ENCODE results near the gene RND1. TPM values are rescaled to one million over a fixed set of nuclear protein-coding genes. Genes with fewer than 3 reads are reported as not detected.
"Not testable (repeated sequence)": the region's sequence is repeated elsewhere in the genome, so short reads cannot be mapped to it uniquely, and the experiment has no call there.

Gene RND1
- total RNA-seq, 2 experiments from 2014 or later, result 2.3 to 3.2 TPM

DNA sequence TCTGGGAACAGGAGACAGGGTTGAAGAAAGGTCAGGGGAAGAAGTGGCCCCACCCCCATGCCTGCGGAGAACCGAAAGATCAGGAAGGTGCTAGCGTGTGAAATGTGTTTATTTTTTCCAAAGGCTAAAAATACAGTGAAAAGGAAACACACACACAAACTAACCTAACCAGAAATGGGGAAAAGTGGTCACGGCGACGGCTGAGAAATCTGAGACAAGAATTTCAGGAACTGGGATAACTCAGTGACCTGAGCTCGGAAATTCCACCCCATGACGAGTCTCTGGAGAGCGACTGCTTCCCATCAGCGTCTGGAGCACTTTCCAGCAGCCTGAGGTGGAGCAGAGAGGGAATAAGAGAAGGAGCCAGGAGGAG, 16.6 kb upstream of the RND1 start:
- ATAC-seq, result no peak
- no peaks in the 10 kb centered on the region for H3K4me1 Mint-ChIP-seq (ENCODE audit: low read depth)
- no peak overlapping the region for H3K27ac Mint-ChIP-seq
- H3K4me3 Mint-ChIP-seq, result no peak overlapping the region
- no peak for DNase-seq
- ChIA-PET POLR2A (interaction anchor here (1.2 kb wide), 1 partner anchor 15 kb away, joined by 3 read pairs; no protein-coding TSS in a partner anchor), CTCF (interaction anchor here (1.0 to 3.4 kb wide), 5 partner anchors 9 to 67 kb away, joined by 3 to 15 read pairs (median 4); no protein-coding TSS in a partner anchor)
- intact Hi-C loops (cut with micrococcal nuclease), result no loop called here
- H3K36me3 Mint-ChIP-seq (ENCODE audit: low read depth), result no peaks in the 10 kb centered on the region
- H3K27me3 Mint-ChIP-seq, result peaks cover 22% of the 10 kb centered on the region
- H3K9me3 Mint-ChIP-seq, result no peaks in the 10 kb centered on the region
- no peak for TF ChIP-seq CTCF (IDR thresholded peaks at IDR 0.05)

DNA sequence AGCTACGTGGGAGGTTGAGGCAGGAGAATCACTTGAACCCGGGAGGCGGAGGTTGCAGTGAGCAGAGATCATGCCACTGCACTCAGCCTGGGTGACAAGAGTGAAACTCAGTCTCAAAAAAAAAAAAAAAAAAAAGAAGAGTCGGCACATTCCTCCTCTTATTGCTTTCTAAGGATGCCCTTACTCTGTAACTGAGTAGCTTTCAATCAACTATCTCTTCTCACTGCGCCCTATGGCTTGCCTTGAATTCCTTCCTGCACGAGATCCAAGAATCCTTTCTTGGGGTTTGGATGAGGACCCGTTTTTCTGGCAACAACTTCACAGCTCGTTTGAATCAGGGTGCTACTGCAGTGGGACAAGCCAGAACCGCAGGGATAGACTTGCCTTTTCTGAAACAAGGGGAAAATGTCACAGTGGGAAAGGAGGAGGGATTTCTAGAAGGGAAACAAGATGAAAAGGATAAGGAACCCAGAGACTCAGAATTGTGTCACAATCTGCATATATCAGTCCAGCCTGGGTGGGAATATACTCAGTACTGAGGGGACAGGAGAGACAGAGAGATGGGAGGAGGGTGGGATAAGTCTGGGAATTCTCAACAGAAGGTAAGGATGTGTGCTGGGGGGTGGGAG, 16.1 kb upstream of the RND1 start:
- no peaks in the 10 kb centered on the region for H3K4me1 Mint-ChIP-seq (ENCODE audit: low read depth)
- H3K27me3 Mint-ChIP-seq, result peaks cover 22% of the 10 kb centered on the region
- no peak for TF ChIP-seq CTCF (IDR thresholded peaks at IDR 0.05)
- H3K27ac Mint-ChIP-seq, result no peak overlapping the region
- CTCF ChIA-PET, result interaction anchor here (1.1 to 3.4 kb wide), 5 partner anchors 9 to 67 kb away, joined by 3 to 23 read pairs (median 8); no protein-coding TSS in a partner anchor
- ATAC-seq, result no peak
- DNase-seq, result no peak
- H3K4me3 Mint-ChIP-seq, result no peak overlapping the region
- intact Hi-C loops (cut with micrococcal nuclease), result no loop called here
- no peaks in the 10 kb centered on the region for H3K9me3 Mint-ChIP-seq
- no peaks in the 10 kb centered on the region for H3K36me3 Mint-ChIP-seq (ENCODE audit: low read depth)
- POLR2A ChIA-PET, result interaction anchor here (1.2 kb wide), 1 partner anchor 14 kb away, joined by 3 read pairs; no protein-coding TSS in a partner anchor

DNA sequence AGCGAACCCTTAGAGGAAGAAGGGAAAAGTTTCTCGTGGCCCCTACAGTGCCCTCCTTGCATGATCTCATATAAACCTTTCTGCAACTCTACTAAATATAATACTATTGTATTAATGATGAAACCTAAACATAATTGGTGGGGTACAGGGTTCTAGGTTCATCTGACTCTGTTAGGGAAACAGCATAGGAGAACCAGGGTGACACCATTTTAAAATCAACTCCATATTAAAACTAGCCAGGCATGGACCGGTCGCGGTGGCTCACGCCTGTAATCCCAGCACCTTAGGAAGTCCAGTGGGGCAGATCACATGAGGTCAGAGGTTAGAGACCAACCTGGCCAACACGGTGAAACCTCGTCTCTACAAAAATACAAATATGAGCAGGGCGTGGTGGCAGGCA, 15.0 kb upstream of the RND1 start:
- Mint-ChIP-seq H3K4me3 (no peak overlapping the region), H3K4me1 (ENCODE audit: low read depth) (no peaks in the 10 kb centered on the region), H3K27me3 (peaks cover 22% of the 10 kb centered on the region), H3K27ac (no peak overlapping the region), H3K36me3 (ENCODE audit: low read depth) (no peaks in the 10 kb centered on the region), H3K9me3 (no peaks in the 10 kb centered on the region)
- POLR2A ChIA-PET, result no interaction called here
- intact Hi-C loops (cut with micrococcal nuclease), result no loop called here
- ATAC-seq (no peak), DNase-seq (no peak)
- TF ChIP-seq CTCF (IDR thresholded peaks at IDR 0.05), result no peak
- CTCF ChIA-PET, result interaction anchor here (3.2 to 3.4 kb wide), 2 partner anchors 10 to 27 kb away, joined by 15 to 23 read pairs; no protein-coding TSS in a partner anchor

DNA sequence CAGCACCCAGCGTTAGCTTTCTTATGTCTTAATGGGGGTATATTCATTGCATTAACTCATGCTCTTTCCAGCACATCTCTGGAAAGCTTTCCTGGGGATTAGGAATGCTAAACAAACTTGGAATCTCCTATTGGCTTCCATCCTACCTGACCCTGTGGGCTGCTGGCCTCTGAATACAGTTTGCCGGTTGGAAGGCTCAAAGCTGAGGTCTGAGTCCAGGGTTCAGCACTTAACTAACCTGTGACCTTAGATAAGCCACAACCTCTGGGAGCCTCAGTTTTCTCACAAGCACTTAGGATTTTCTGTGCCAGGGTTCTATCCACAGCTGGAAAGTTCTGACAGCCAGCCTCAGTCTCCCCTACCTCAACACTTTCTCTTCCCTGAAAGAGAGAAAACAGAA, 12.9 kb upstream of the RND1 start:
- intact Hi-C loops (cut with micrococcal nuclease), result no loop called here
- no peak overlapping the region for H3K4me3 Mint-ChIP-seq
- no peaks in the 10 kb centered on the region for H3K36me3 Mint-ChIP-seq (ENCODE audit: low read depth)
- ChIA-PET POLR2A (interaction anchor here (0.6 kb wide), 1 partner anchor 13 kb away, joined by 3 read pairs; no protein-coding TSS in a partner anchor), CTCF (interaction anchor here (0.8 to 1.3 kb wide), 3 partner anchors 11 to 66 kb away, joined by 3 to 5 read pairs (median 3); no protein-coding TSS in a partner anchor)
- H3K9me3 Mint-ChIP-seq, result no peaks in the 10 kb centered on the region
- no peaks in the 10 kb centered on the region for H3K4me1 Mint-ChIP-seq (ENCODE audit: low read depth)
- no peak overlapping the region for H3K27ac Mint-ChIP-seq
- no peak for TF ChIP-seq CTCF (IDR thresholded peaks at IDR 0.05)
- H3K27me3 Mint-ChIP-seq, result peaks cover 20% of the 10 kb centered on the region
- DNase-seq (no peak), ATAC-seq (no peak)

GRCh38 chr12:48875944-48876515, 10.4 kb upstream of the RND1 start:
- no peaks in the 10 kb centered on the region for H3K4me1 Mint-ChIP-seq (ENCODE audit: low read depth)
- H3K27ac Mint-ChIP-seq, result no peak overlapping the region
- peaks cover 11% of the 10 kb centered on the region for H3K27me3 Mint-ChIP-seq
- no peaks in the 10 kb centered on the region for H3K36me3 Mint-ChIP-seq (ENCODE audit: low read depth)
- ChIA-PET POLR2A (interaction anchor here (0.6 to 0.7 kb wide), 2 partner anchors 97 to 317 kb away, joined by 3 to 6 read pairs; no protein-coding TSS in a partner anchor), CTCF (interaction anchor here (1.0 to 1.6 kb wide), 3 partner anchors 14 to 112 kb away, joined by 3 to 8 read pairs (median 4); no protein-coding TSS in a partner anchor)
- no peak overlapping the region for H3K4me3 Mint-ChIP-seq
- no peaks in the 10 kb centered on the region for H3K9me3 Mint-ChIP-seq
- intact Hi-C loops (cut with micrococcal nuclease), result no loop called here
- ATAC-seq (no peak), DNase-seq (no peak)
- TF ChIP-seq CTCF (IDR thresholded peaks at IDR 0.05), result no peak

DNA sequence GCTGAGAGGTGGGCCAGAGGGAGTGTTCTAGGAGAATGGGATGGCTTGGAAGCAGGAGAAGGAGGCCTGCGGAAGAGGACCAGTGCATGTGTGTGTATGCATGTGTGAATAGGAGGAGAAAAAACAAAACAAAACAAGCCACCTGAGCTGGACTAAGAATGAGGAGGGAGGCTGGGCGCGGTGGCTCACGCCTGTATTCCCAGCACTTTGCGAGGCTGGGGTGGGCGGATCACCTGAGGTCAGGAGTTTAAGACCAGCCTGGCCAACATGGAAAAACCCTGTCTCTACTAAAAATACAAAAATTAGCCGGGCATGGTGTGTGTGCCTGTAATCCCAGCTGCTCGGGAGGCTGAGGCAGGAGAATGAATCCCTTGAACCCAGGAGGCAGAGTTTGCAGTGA, 7.9 kb upstream of the RND1 start:
- ATAC-seq, POLR2A ChIA-PET: not testable (repeated sequence)
- CTCF ChIA-PET, result interaction anchor here (1.2 to 3.9 kb wide), 7 partner anchors 9 to 114 kb away, joined by 3 to 28 read pairs (median 8); partner anchors contain the start of gene DDX23

More for the DNA sequence above, 7.9 kb upstream of the RND1 start:
- intact Hi-C loops (cut with micrococcal nuclease); H3K4me1 Mint-ChIP-seq (ENCODE audit: low read depth); H3K27me3 Mint-ChIP-seq; H3K4me3 Mint-ChIP-seq; H3K9me3 Mint-ChIP-seq; H3K36me3 Mint-ChIP-seq (ENCODE audit: low read depth); H3K27ac Mint-ChIP-seq; DNase-seq: not testable (repeated sequence)
